HG02884 (cell line): ENCODE results near the gene BCAS3.
"Not testable (repeated sequence)": the region's sequence is repeated elsewhere in the genome, so short reads cannot be mapped to it uniquely, and the experiment has no call there.

Experiments used
- ATAC-seq: cut with Tn5 transposase; IDR thresholded peaks from one replicate; pipeline ENCODE4 v1.9.1; 2021; ENCODE audit warnings: mild to moderate bottlenecking, moderate library complexity; ENCODE audit not compliant: unreplicated experiment

BCAS3 gene

DNA sequence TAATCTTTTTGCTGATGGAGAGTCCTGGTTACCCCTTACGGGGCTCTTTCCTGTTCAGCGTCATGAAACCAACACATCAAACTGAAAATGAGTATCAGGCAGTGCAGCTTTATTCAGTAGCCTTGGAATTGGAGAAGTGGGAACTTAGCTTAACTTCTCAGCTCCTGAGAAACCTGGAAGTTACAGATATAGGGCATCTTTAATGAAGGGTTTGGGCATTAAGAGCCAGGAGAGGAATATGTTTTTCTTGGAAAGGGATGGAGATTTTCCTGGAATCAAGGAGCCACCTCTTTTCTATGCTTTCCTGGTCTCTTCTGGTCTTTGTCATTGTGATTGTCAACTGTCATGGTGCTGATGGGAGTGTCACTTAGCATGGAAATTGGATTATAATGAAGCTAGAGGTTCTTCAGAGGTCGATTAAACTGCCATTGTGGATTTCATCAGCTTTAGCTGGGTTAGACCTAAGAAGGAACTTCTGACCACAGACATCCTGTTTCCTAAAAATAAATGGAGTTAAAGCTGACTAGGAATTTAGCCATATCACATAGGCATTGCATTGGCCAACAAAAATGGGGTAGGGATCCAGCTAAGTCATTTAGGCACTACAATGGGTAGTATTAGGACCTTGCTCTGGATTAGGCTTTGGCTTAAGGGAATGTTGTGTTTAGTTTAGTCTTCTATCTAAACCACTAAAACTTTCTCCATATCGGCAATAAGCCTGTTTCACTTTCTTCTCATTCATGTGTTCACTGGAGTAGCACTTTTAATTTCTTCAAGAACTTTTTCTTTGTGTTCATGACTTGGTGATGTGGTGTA is 186.4 kb downstream of the BCAS3 start:
- no peak for ATAC-seq

- no peak for ATAC-seq
Measured at GRCh38 chr17:60864708-60865005, 187.0 kb downstream of the BCAS3 start.

DNA sequence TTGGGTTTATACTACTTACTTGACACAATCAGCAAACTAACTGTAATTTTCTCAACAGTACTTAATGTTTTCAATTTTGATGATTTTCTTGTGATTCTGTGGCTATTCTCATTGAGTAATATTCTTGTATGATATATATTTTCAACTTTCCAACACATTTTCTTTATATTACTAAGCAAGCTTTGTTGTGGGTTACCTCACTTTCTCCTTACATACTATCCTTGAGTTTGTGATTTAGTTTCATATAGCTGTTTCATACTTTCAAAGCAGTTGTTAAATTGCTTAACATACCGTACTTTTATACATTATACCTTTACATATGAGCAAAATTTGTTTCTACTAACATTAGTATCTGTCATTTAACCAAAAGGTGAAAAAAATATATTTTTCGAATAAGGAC is 197.1 kb downstream of the BCAS3 start:
- ATAC-seq: no peak

- ATAC-seq: not testable (repeated sequence)
Measured at GRCh38 chr17:60886731-60887613, 209.3 kb downstream of the BCAS3 start.

- no peak for ATAC-seq
Measured at GRCh38 chr17:60887614-60888028, 210.0 kb downstream of the BCAS3 start.

DNA sequence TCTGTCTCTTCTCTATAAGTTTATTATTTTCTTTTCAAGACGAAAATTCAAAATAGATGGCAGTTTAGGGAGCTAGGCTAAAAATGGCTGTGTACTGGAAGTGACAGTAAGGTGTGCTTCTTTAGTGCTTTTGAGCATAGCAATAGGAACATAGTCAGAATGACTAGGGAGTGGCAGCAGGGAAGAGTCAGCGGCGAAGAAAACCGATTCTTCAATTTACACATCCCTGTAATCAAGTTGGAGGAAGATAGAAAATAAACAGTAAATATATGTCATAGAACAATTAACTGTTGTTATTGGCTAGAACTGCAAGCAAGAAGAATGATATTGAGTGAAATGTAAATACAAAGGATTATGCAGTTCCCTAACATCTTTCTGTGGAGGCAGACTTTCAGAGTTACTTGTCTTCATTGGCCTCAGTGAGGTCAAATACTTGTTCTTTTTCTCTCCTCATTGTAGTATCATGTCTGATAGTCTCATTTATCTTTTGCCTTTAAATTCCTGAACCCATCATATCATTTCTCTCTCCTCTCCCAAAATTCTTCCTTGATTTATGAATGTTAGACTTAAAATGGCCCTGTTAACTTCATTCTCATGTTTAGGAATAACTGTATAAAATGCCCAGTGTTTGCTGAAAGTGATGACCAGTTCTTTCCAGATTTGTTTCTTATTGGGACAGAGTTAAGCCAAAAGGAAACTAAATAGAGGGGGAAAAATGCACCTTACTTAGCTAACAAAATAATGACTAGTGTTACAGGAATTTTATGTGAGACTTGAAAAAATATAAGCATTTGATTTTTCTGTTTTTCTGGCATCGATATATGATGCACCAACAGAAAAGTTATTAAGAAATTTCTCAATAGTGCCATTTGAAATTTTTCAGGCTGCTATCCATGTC is 211.4 kb downstream of the BCAS3 start:
- no peak for ATAC-seq

GRCh38 chr17:60891149-60891548 is 213.5 kb downstream of the BCAS3 start:
- no peak for ATAC-seq

DNA sequence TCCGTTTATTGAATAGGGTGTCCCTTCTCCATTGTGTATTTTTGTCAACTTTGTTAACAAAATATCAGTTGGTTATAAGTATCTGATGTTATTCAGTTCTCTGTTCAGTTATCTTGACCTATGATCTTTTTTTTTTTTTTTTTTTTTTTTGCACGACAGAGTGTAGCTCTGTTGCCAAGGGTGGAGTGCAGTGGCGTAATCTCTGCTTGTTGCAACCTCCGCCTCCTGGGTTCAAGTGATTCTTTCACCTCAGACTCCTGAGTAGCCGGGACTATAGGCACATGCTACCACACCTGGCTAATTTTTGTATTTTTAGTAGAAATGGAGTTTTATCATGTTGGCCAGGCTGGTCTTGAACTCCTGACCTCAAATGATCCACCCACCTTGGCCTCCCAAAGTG is 215.8 kb downstream of the BCAS3 start:
- ATAC-seq: no peak

DNA sequence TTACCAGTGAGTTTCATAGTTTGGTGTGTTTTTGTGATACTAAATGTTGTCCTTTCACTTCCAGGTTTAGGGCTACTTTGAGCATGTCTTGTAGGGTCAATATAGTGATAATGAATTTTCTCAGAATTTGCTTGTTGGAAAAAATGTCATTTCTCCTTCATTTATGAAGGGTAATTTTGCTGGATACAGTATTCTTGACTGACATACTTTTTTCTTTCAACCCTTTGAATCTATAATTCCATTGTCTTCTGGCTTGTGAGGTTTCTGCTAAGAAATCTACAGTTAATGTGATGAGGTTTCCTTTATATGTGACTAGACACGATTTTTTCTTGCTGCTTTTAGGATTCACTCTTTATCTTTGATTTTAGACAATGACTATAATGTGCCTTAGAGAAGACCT is 219.3 kb downstream of the BCAS3 start:
- no peak for ATAC-seq

DNA sequence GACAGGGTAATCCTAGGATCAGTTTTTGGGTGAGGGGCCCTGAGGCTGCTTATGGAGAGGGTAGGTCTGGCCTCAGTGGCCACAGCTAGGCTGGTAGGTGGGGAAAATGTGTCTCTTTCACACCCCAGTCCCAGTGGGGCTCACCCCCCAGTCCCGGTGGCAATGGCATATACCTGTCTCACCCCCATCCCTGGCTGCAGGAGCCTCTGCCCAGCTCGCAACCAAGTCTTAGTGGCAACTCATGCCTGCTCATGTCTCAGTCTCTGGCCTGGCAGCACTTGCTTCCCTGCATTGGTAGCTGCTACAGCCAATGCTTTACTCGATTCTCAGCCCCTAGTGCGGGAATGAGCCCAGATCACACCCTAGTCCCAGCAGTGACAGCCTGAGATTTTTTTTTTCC is 221.5 kb downstream of the BCAS3 start:
- no peak for ATAC-seq

- no peak for ATAC-seq
Measured at GRCh38 chr17:60900688-60901087, 223.0 kb downstream of the BCAS3 start.

- ATAC-seq: no peak
Measured at GRCh38 chr17:60901242-60901641, 223.6 kb downstream of the BCAS3 start.

- ATAC-seq: no peak
Measured at GRCh38 chr17:60901806-60902205, 224.2 kb downstream of the BCAS3 start.

- ATAC-seq: no peak
Measured at GRCh38 chr17:60902399-60902798, 224.7 kb downstream of the BCAS3 start.

- no peak for ATAC-seq
Measured at GRCh38 chr17:60904582-60904981, 226.9 kb downstream of the BCAS3 start.

DNA sequence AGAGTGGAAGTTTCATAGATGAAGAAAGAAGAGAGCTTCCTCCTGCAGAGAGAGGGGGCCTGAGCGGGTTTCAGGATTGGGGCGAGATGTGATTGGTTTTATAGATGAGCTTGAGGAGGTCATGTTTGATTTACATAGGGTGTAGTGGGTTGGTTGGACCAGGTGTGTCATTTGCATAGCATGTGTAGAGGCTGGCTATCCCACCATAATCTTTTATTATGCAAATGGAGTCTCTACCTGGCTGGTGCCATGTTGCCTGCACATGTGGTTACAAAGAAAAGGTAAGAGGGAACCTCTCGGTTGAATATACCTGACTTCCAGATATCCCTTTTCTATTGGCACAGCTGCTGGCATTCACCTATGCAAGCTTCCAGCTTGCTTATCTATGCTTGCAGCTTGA is 228.1 kb downstream of the BCAS3 start:
- no peak for ATAC-seq

- ATAC-seq: no peak
Measured at GRCh38 chr17:60908324-60908723, 230.7 kb downstream of the BCAS3 start.

- ATAC-seq: no peak
Measured at GRCh38 chr17:60909405-60909804, 231.8 kb downstream of the BCAS3 start.

GRCh38 chr17:60910415-60910814 is 232.8 kb downstream of the BCAS3 start:
- ATAC-seq: no peak

DNA sequence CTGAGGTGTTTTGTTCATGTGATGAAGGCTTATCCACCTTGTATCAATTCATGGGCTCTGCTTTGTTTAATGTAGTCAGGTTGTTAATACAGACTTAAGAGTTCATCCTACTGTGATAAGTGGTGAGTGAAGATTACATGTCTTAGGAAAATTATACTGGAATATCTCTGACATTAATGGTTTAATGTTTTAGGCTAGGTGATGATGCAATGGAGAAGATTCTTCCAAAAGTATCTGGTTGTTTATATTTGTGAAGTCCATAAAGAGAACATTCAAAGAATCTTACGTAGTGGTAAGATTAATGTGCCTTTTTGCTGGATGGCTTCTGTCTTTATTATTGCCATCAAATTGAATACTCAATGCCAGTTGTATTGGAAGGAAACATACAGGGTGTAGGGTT is 236.4 kb downstream of the BCAS3 start:
- no peak for ATAC-seq

- no peak for ATAC-seq
Measured at GRCh38 chr17:60916043-60916442, 238.4 kb downstream of the BCAS3 start.
